Kidney (tissue), 14 donors: Measurements from ENCODE around the gene GINS2. TPM values are rescaled to one million over a fixed set of nuclear protein-coding genes. Genes with fewer than 3 reads are reported as not detected.

Experiments used
- DNase-seq, 5 donors: peaks; one replicate each; pipeline ENCODE4 v3.0.0-alpha.2; 2013 to 2020
- FAIRE-seq: peaks from 2 replicates; lab custom pipeline; 2012; peaks lifted over from hg19 to GRCh38; lab: Jason Lieb, UNC
- H3K27ac ChIP-seq, 2 donors: one replicate each; pipeline ENCODE4 v1.7.0; 2013; ENCODE audit warnings: low read depth in 2 of 2, low read length in 2 of 2, inconsistent platforms in 1 of 2
- H3K27me3 ChIP-seq: one replicate; pipeline ENCODE4 v1.7.1; 2013; ENCODE audit warnings: low read length, inconsistent platforms; ENCODE audit not compliant: control insufficient read depth, insufficient read depth
- H3K36me3 ChIP-seq, 3 donors: one replicate each; pipeline versions ENCODE4 v1.7.0 to v1.7.1; 2013; ENCODE audit warnings: low read length in 3 of 3, control low read depth in 1 of 3, inconsistent platforms in 1 of 3; ENCODE audit not compliant: insufficient read depth in 3 of 3, control insufficient read depth in 2 of 3
- H3K4me1 ChIP-seq, 3 donors: one replicate each; pipeline versions ENCODE4 v1.7.0 to v1.7.1; 2013; ENCODE audit warnings: low read length in 3 of 3, inconsistent platforms in 1 of 3, low read depth in 1 of 3; ENCODE audit not compliant: control insufficient read depth in 2 of 3, insufficient read depth in 2 of 3
- H3K4me3 ChIP-seq, 3 donors: one replicate each; pipeline versions ENCODE4 v1.7.0 to v1.8.1; 2013; ENCODE audit warnings: low read length in 3 of 3, control low read depth in 1 of 3, inconsistent platforms in 1 of 3
- H3K9ac ChIP-seq, 3 donors: one replicate each; pipeline versions ENCODE4 v1.7.0 to v1.7.1; 2013; ENCODE audit warnings: low read length in 3 of 3, control low read depth in 1 of 3, inconsistent platforms in 1 of 3
- H3K9me3 ChIP-seq, 3 donors: one replicate each; pipeline versions ENCODE4 v1.7.0 to v1.7.1; 2013; ENCODE audit warnings: low read length in 3 of 3, control low read depth in 1 of 3, inconsistent platforms in 1 of 3; ENCODE audit not compliant: control insufficient read depth in 2 of 3, insufficient read depth in 1 of 3
- CTCF ChIP-seq: IDR thresholded peaks from 3 replicates; pipeline ENCODE4 v1.5.1; 2012; ENCODE audit warnings: mild to moderate bottlenecking, moderate library complexity, borderline replicate concordance; ENCODE audit not compliant: insufficient read depth; ENCODE audit errors: extremely low read depth
- intact Hi-C: fragments of 100-400 bp; cut with DNase I; formaldehyde crosslinking; loops from one replicate; pipeline ENCODE4 v1.11.1; 2022
- polyA plus RNA-seq: library from polyadenylated mRNA; stranded (reverse); fragments of 350-450 nt; fragmentation: Illumina TruSeq; extraction: RNeasy Lipid Tissue Mini Kit (QIAGEN cat#74804); gene quantifications from one replicate; pipeline ENCODE4 v1.2.3, GENCODE V29; 2014; ENCODE audit warnings: low read depth, low replicate concordance; ENCODE audit not compliant: insufficient read depth
- total RNA-seq: library from RNA; stranded (reverse); fragmentation: NEBNext Ultra II Directional; extraction: Animal tissue kit (Norgen Biotek cat#: 25700); gene quantifications from one replicate; pipeline ENCODE4 v1.2.1, GENCODE V29; 2021
- donor health status: control.
- donor health status: control.
- donor health status: control.
- donor health status: control.
- donor health status: control.
- donor health status: DM: yes; HTN: yes; CAD: no.
- donor health status: Normal renal cell carcinoma (clear cell type).

GINS2 gene
- total and polyA plus RNA-seq, 2 donors from 2014 or later: 0.88 to 0.97 TPM

- DNase-seq (no peak), FAIRE-seq (no peak)
- Histone ChIP-seq H3K36me3 (no peaks in the 10 kb centered on the region), H3K4me3 (no peak overlapping the region), H3K9me3 (no peaks in the 10 kb centered on the region), H3K27ac (no peak overlapping the region), H3K4me1 (no peaks in the 10 kb centered on the region), H3K9ac (no peak overlapping the region), H3K27me3 (no peaks in the 10 kb centered on the region)
- TF ChIP-seq CTCF: no peak
- intact Hi-C loops: no loop called here
These were observed 46.5 kb upstream of the GINS2 start for GRCh38 chr16:85735225-85735635.

DNA sequence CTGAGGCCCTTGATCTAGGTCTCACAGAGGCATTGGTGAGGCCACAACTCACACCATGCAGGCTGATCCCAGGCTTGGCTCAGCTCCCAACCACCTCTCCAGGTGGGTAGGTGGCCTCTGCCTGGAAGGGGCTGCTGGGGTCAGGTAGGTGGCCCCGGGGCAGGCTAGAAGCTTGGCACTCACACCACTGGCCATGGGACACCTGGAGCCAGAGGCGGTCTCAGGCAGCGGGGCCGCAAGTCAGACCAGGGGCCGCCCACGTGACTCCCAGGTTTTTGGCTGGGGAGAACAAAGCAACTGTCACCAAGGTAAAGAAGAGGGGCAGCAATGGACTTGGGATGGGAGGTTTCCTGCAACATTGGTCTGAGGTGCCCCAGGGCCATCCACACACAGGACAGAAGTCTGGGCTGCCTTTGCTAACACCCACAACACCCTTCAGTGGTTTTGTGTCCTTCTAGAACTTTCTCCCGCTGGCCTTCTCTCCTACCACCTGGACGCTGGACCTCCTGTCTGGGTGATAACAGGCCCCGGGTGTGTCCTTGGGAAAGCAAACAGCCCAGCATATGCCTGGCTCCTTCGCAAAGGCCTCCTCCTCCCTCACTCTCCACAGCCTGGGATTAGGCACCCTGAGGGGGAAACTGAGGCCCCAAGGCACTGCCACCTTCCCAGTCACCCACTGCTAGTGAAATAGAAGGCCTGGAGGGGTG, 45.7 kb upstream of the GINS2 start:
- Histone ChIP-seq H3K4me1 (no peaks in the 10 kb centered on the region), H3K4me3 (no peak overlapping the region), H3K27me3 (no peaks in the 10 kb centered on the region), H3K36me3 (no peaks in the 10 kb centered on the region), H3K9ac (no peak overlapping the region), H3K27ac (no peak overlapping the region), H3K9me3 (no peaks in the 10 kb centered on the region)
- FAIRE-seq (no peak), DNase-seq (no peak)
- TF ChIP-seq CTCF: no peak
- intact Hi-C loops: no loop called here

DNA sequence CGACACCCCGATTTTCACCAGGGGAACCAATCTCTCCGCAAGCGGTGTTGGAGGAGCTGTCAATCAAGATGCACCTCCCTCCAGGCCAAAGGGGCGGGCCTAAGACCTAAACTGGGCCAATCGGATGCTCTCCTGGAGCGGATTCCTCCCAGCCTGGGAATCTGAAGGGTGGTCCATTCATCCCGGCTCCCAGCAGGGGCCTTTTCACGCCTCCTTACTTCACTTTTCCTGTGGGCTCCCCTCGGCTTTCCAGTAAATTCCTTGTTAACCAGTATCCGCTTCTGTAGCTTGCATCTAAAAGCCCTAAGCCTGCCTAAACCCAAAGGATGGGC, 45.1 kb upstream of the GINS2 start:
- Histone ChIP-seq H3K27me3 (no peaks in the 10 kb centered on the region), H3K27ac (no peak overlapping the region), H3K9me3 (no peaks in the 10 kb centered on the region), H3K4me3 (no peak overlapping the region), H3K36me3 (no peaks in the 10 kb centered on the region), H3K4me1 (no peaks in the 10 kb centered on the region), H3K9ac (no peak overlapping the region)
- DNase-seq: peak in 1 of 5 donors; percentile 37
- no peak for TF ChIP-seq CTCF
- no peak for FAIRE-seq
- intact Hi-C loops: no loop called here
